IMR-90 (cell line): ENCODE measurements around the gene SOX6. TPM values are rescaled to one million over a fixed set of nuclear protein-coding genes. Genes with fewer than 3 reads are reported as not detected.

Experiments used
- ATAC-seq: fragments of 200-7000 bp; cut with Tn5 transposase; 2 replicates; pipeline ENCODE4 v1.9.1; 2020; ENCODE audit warnings: low read depth, mild to moderate bottlenecking, moderate library complexity
- BruUV-seq: library from RNA; stranded (reverse); fragments of 400-500 nt; replicated peaks from 2 replicates; lab custom pipeline; 2021; lab: Mats Ljungman, UMichigan
- CTCF ChIA-PET: fragments of 300-600 bp; formaldehyde crosslinking; extraction: SDS; loops from one replicate; lab custom pipeline; 2021; ENCODE audit warnings: antibody characterized with exemption; lab: Yijun Ruan, JAX
- POLR2A ChIA-PET: fragments of 300-600 bp; sonication (Branson Sonifier 250); formaldehyde crosslinking; loops from one replicate; lab custom pipeline; 2022; ENCODE audit warnings: antibody characterized with exemption; ENCODE audit not compliant: unreplicated experiment; lab: Charles Lee
- DNase-seq: peaks from one replicate; pipeline ENCODE4 v3.0.0; 2013
- H2AFZ ChIP-seq: replicated peaks from 2 replicates; pipeline ENCODE3; 2013; ENCODE audit warnings: low read length, mild to moderate bottlenecking; ENCODE audit not compliant: poor library complexity
- H2AK5ac ChIP-seq: 2 replicates; pipeline ENCODE4 v1.6.1; 2013; ENCODE audit warnings: low read depth, low read length, inconsistent platforms
- H2AK9ac ChIP-seq: replicated peaks from 2 replicates; pipeline ENCODE3; 2013; ENCODE audit warnings: mild to moderate bottlenecking, low read depth, low read length, moderate library complexity; ENCODE audit not compliant: poor library complexity
- H2BK120ac ChIP-seq: 2 replicates; pipeline ENCODE4 v1.6.1; 2013; ENCODE audit warnings: low read depth, low read length, inconsistent platforms
- H2BK15ac ChIP-seq: 3 replicates; pipeline ENCODE4 v1.6.1; 2013; ENCODE audit warnings: low read depth, low read length, inconsistent platforms
- H2BK20ac ChIP-seq: 2 replicates; pipeline ENCODE4 v1.6.1; 2013; ENCODE audit warnings: low read depth, mild to moderate bottlenecking, inconsistent platforms, low read length, moderate library complexity
- H2BK5ac ChIP-seq: 2 replicates; pipeline ENCODE4 v1.6.1; 2013; ENCODE audit warnings: mild to moderate bottlenecking, low read depth, low read length, inconsistent platforms; ENCODE audit not compliant: poor library complexity, severe bottlenecking
- H3K14ac ChIP-seq: replicated peaks from 2 replicates; pipeline ENCODE4 v1.6.1; 2013; ENCODE audit warnings: low read depth, low read length, inconsistent platforms
- H3K18ac ChIP-seq: 2 replicates; pipeline ENCODE4 v1.6.1; 2013; ENCODE audit warnings: low read depth, low read length, control low read depth
- H3K23ac ChIP-seq: 2 replicates; pipeline ENCODE4 v1.6.1; 2013; ENCODE audit warnings: low read depth, low read length, inconsistent platforms
- H3K27ac ChIP-seq: 2 replicates; pipeline ENCODE4 v1.5.1; 2013; ENCODE audit warnings: mild to moderate bottlenecking, control low read depth, low read length; ENCODE audit not compliant: insufficient read depth
- H3K27me3 ChIP-seq: 2 replicates; pipeline ENCODE4 v1.6.1; 2013; ENCODE audit warnings: low read length; ENCODE audit not compliant: control insufficient read depth, insufficient read depth
- H3K36me3 ChIP-seq: 2 replicates; pipeline ENCODE4 v1.6.1; 2013; ENCODE audit warnings: low read length, mixed read lengths; ENCODE audit not compliant: control insufficient read depth, insufficient read depth
- H3K4ac ChIP-seq: 2 replicates; pipeline ENCODE4 v1.6.1; 2013; ENCODE audit warnings: low read depth, low read length, inconsistent platforms
- H3K4me1 ChIP-seq: 2 replicates; pipeline ENCODE4 v1.6.1; 2013; ENCODE audit warnings: low read length, mixed read lengths; ENCODE audit not compliant: control insufficient read depth, insufficient read depth
- H3K4me2 ChIP-seq: 2 replicates; pipeline ENCODE4 v1.6.1; 2013; ENCODE audit warnings: low read depth, mild to moderate bottlenecking, control low read depth, low read length, moderate library complexity
- H3K4me3 ChIP-seq: 2 replicates; pipeline ENCODE4 v1.5.1; 2013; ENCODE audit warnings: low read depth, mild to moderate bottlenecking, control low read depth, low read length, moderate library complexity; ENCODE audit not compliant: insufficient read depth
- H3K56ac ChIP-seq: 2 replicates; pipeline ENCODE4 v1.6.1; 2013; ENCODE audit warnings: low read length, inconsistent platforms; ENCODE audit not compliant: insufficient read depth; ENCODE audit errors: extremely low read depth
- H3K79me1 ChIP-seq, 2 experiments: 2 replicates each; pipeline ENCODE4 v1.6.1; 2013; ENCODE audit warnings: low read length in 2 of 2, inconsistent platforms in 1 of 2, low read depth in 1 of 2
- H3K9ac ChIP-seq: 2 replicates; pipeline ENCODE4 v1.6.1; 2013; ENCODE audit warnings: low read depth, low read length, control low read depth
- H3K9me1 ChIP-seq: 2 replicates; pipeline ENCODE4 v1.6.1; 2013; ENCODE audit warnings: low read length, inconsistent platforms; ENCODE audit not compliant: insufficient read depth
- H3K9me3 ChIP-seq: 2 replicates; pipeline ENCODE4 v1.6.1; 2013; ENCODE audit warnings: low read length; ENCODE audit not compliant: control insufficient read depth, insufficient read depth
- H4K20me1 ChIP-seq: 2 replicates; pipeline ENCODE4 v1.6.1; 2013; ENCODE audit warnings: low read length, inconsistent platforms; ENCODE audit not compliant: insufficient read depth
- H4K5ac ChIP-seq: 2 replicates; pipeline ENCODE4 v1.6.1; 2013; ENCODE audit warnings: mild to moderate bottlenecking, low read depth, low read length, control low read depth
- H4K8ac ChIP-seq, 2 experiments: 2 replicates each; pipeline ENCODE4 v1.6.1; 2013; ENCODE audit warnings: low read depth in 2 of 2, low read length in 2 of 2, control low read depth in 1 of 2, inconsistent platforms in 1 of 2
- H4K91ac ChIP-seq: 2 replicates; pipeline ENCODE4 v1.6.1; 2013; ENCODE audit warnings: low read depth, low read length, inconsistent platforms; ENCODE audit not compliant: insufficient read depth
- BHLHE40 ChIP-seq: fragments of 150-350 bp; IDR thresholded peaks from 2 replicates; pipeline ENCODE4 v1.6.1; 2016; ENCODE audit warnings: mild to moderate bottlenecking, low read depth, low read length
- MXI1 ChIP-seq: IDR thresholded peaks from 2 replicates; pipeline ENCODE4 v1.6.1; 2012; ENCODE audit warnings: low read depth, mild to moderate bottlenecking, low read length, moderate library complexity, borderline replicate concordance
- RAD21 ChIP-seq: IDR thresholded peaks from 2 replicates; pipeline ENCODE4 v1.6.1; 2012; ENCODE audit warnings: low read length, improper control_type of control experiment
- WGBS, 2 experiments: methylation state at CpG; one replicate each; pipeline versions ENCODE4 v1.1.5 to v1.1.7; 2013; ENCODE audit warnings: missing lambda C conversion rate in 2 of 2; ENCODE audit not compliant: insufficient read length in 1 of 2; ENCODE audit errors: extremely low coverage in 2 of 2; 5-methylcytosine and 5-hydroxymethylcytosine counted together
- dilution Hi-C: fragments of 300-500 bp; cut with HindIII; formaldehyde crosslinking; loops from one replicate; pipeline ENCODE4 v1.14.3; 2018; ENCODE audit warnings: low sequenced_read_pairs; ENCODE audit not compliant: unreplicated experiment
- in situ Hi-C: fragments of 300-500 bp; cut with MboI; formaldehyde crosslinking; loops from 3 replicates; pipeline ENCODE4 v1.14.3; 2019; ENCODE audit warnings: low sequenced_read_pairs, inconsistent platforms, mixed read lengths
- intact Hi-C: fragments of 100-400 bp; cut with micrococcal nuclease; formaldehyde crosslinking; loops from 2 replicates; pipeline ENCODE4 v1.10.0; 2022
- polyA plus RNA-seq, 3 experiments: library from polyadenylated mRNA; depleted of rRNA; stranded (reverse); fragments of >200 nt; gene quantifications; 2 replicates each; pipeline ENCODE4 v1.2.3, GENCODE V29; 2012; ENCODE audit warnings: low replicate concordance in 1 of 3
- total RNA-seq: library from RNA; depleted of rRNA; stranded (reverse); fragments of >200 nt; gene quantifications from 2 replicates; pipeline ENCODE4 v1.2.3, GENCODE V29; 2012
- TF ChIP-seq, protein P1 (sequence below): conservative IDR thresholded peaks from 2 replicates; pipeline ENCODE4 v1.5.1; 2012; ENCODE audit warnings: mild to moderate bottlenecking, low read depth, low read length, improper control_type of control experiment

Gene SOX6
- total and polyA plus RNA-seq, 2 of the 4 experiments (the other 2 are of a cell fraction) = 1.7 to 7.7 TPM

DNA sequence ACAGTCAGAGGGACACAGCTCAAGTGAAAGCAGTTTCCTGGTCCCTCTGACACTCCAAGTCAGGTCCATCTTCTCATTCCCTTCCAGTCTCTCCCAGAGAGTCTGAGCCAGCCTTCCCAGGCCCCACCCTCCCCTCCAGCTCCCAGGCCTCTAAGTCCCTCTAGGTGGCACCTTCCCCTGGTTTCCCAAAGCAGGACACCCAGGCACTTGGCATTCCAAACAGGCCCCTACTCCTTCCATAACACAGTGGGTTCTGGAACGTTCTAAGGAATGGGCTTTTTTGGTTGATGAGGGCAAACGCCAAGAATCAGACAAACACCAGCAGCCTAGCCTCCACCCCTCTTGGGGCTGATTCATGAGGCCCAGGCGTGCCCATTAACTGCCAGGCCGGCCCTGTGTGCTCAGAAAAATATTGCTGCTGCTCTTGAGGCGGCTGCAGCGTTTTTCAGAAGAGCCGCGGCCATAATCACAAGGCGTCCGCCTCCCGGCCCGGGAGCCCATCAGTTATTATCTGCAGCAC, 418.7 kb downstream of the SOX6 start:
- Histone ChIP-seq H2BK15ac (peak overlapping the region; percentile 84; the same call in 2 of the 3 replicates), H3K79me1 (no peaks in the 10 kb centered on the region), H3K56ac (peak overlapping the region; percentile 8; the same call in 1 of the 2 replicates), H2BK5ac (peak overlapping the region; percentile 14), H2BK20ac (peak overlapping the region; percentile 89), H3K4me3 (no peak overlapping the region), H4K91ac (peak overlapping the region; percentile 76), H4K8ac (peak overlapping the region; percentile 57 to 89; a peak in 3 of 4 replicates), H3K4me1 (peaks cover 10% of the 10 kb centered on the region), H2AK9ac (no peak overlapping the region), H2BK120ac (peak overlapping the region; percentile 83), H2AK5ac (peak overlapping the region; percentile 37), H3K9me3 (no peaks in the 10 kb centered on the region), H3K9me1 (peaks cover 10% of the 10 kb centered on the region; the same call in 1 of the 2 replicates), H3K36me3 (no peaks in the 10 kb centered on the region), H3K18ac (peak overlapping the region; percentile 27), H4K5ac (peak overlapping the region; percentile 92), H3K14ac (peak overlapping the region; percentile 76), H3K9ac (peak overlapping the region; percentile 12), H4K20me1 (no peaks in the 10 kb centered on the region), H3K27ac (peak overlapping the region; percentile 87), H3K4ac (peak overlapping the region; percentile 86), H3K27me3 (no peaks in the 10 kb centered on the region), H3K23ac (peak overlapping the region; percentile 84), H3K4me2 (peak overlapping the region; percentile 24; the same call in 1 of the 2 replicates), H2AFZ (peak overlapping the region; percentile 92)
- ChIA-PET POLR2A (interaction anchor here (0.6 kb wide), 1 partner anchor 37 kb away, joined by 3 read pairs; no protein-coding TSS in a partner anchor), CTCF (interaction anchor here (0.6 to 1.1 kb wide), 3 partner anchors 64 to 538 kb away, joined by 3 to 4 read pairs (median 4); no protein-coding TSS in a partner anchor)
- intact Hi-C loops = no loop called here
- in situ Hi-C loops = no loop called here
- dilution Hi-C loops = no loop called here
- 20% methylated on average over 2 of the region's 12 CpGs; no CpG with 5 or more reads in 1 of the 2 experiments for WGBS, 2 experiments
- TF ChIP-seq MXI1 (no peak), BHLHE40 (0 out of 2 replicates have a peak, but pooled peaks have one; percentile 10), RAD21 (peak; percentile 31; the same call in 1 of the 2 replicates)
- TF ChIP-seq, protein P1, sequence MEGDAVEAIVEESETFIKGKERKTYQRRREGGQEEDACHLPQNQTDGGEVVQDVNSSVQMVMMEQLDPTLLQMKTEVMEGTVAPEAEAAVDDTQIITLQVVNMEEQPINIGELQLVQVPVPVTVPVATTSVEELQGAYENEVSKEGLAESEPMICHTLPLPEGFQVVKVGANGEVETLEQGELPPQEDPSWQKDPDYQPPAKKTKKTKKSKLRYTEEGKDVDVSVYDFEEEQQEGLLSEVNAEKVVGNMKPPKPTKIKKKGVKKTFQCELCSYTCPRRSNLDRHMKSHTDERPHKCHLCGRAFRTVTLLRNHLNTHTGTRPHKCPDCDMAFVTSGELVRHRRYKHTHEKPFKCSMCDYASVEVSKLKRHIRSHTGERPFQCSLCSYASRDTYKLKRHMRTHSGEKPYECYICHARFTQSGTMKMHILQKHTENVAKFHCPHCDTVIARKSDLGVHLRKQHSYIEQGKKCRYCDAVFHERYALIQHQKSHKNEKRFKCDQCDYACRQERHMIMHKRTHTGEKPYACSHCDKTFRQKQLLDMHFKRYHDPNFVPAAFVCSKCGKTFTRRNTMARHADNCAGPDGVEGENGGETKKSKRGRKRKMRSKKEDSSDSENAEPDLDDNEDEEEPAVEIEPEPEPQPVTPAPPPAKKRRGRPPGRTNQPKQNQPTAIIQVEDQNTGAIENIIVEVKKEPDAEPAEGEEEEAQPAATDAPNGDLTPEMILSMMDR = 0 out of 2 replicates have a peak, but pooled peaks have one; percentile 7
- DNase-seq (peak; percentile 32), ATAC-seq (peak; percentile 74)
- BruUV-seq = no TSS peak
